SK-N-SH (cell line): ENCODE measurements around the gene SNHG17. TPM values are rescaled to one million over a fixed set of nuclear protein-coding genes. Genes with fewer than 3 reads are reported as not detected.
"Not testable (repeated sequence)": the region's sequence is repeated elsewhere in the genome, so short reads cannot be mapped to it uniquely, and the experiment has no call there.

Source experiments
- CTCF ChIA-PET: fragments of 300-600, 350-600 bp; formaldehyde crosslinking; extraction: SDS; loops from one replicate; lab custom pipeline; 2021; lab: Yijun Ruan, JAX
- POLR2A ChIA-PET: fragments of 350-600 bp; sonication (Branson Sonifier 250); formaldehyde crosslinking; extraction: SDS; loops from one replicate; lab custom pipeline; 2020; ENCODE audit warnings: antibody characterized with exemption, inconsistent platforms; lab: Yijun Ruan, JAX
- DNase-seq: peaks from one replicate; pipeline ENCODE4 v3.0.0; 2012
- H2AFZ ChIP-seq: fragments of 200-600 bp; sonication (generic); 2 replicates; pipeline ENCODE4 v1.8.1; 2016; ENCODE audit warnings: antibody characterized with exemption, mild to moderate bottlenecking, low read depth
- H3F3A ChIP-seq: fragments of 200-600 bp; sonication (generic); replicated peaks from 2 replicates; pipeline ENCODE3; 2016; ENCODE audit warnings: antibody characterized with exemption, mild to moderate bottlenecking; ENCODE audit not compliant: insufficient read depth
- H3K27ac ChIP-seq, 2 experiments: fragments of 200-500 bp in 1 of 2; fragments of 200-600 bp in 1 of 2; sonication (Bioruptor generic) in 1 of 2; sonication (generic), shearing (Covaris generic) in 1 of 2; 2 replicates each; pipeline versions ENCODE4 v1.5.1 to v1.6.1; 2014 to 2016; ENCODE audit warnings: low read depth in 2 of 2, inconsistent platforms in 1 of 2, low read length in 1 of 2, mild to moderate bottlenecking in 1 of 2, mixed read lengths in 1 of 2
- H3K27me3 ChIP-seq: fragments of 200-600 bp; sonication (generic), shearing (Covaris generic); 2 replicates; pipeline ENCODE4 v1.6.1; 2016; ENCODE audit warnings: mixed run types; ENCODE audit not compliant: insufficient read depth
- H3K36me3 ChIP-seq, 2 experiments: fragments of 200-500 bp in 1 of 2; fragments of 200-600 bp in 1 of 2; sonication (Bioruptor generic) in 1 of 2; sonication (generic) in 1 of 2; replicated peaks in 1 of 2; 2 replicates each; pipeline versions ENCODE3 to v1.5.1; 2014 to 2016; ENCODE audit warnings: low read length in 1 of 2, mild to moderate bottlenecking in 1 of 2; ENCODE audit not compliant: insufficient read depth in 2 of 2, control insufficient read depth in 1 of 2
- H3K4me1 ChIP-seq, 2 experiments: fragments of 200-500 bp in 1 of 2; fragments of 200-600 bp in 1 of 2; sonication (Bioruptor generic) in 1 of 2; sonication (generic), shearing (Covaris generic) in 1 of 2; 2 replicates each; pipeline versions ENCODE4 v1.5.1 to v1.6.1; 2014 to 2016; ENCODE audit warnings: low read depth in 1 of 2, low read length in 1 of 2, mixed run types in 1 of 2; ENCODE audit not compliant: insufficient read depth in 2 of 2, control insufficient read depth in 1 of 2
- H3K4me2 ChIP-seq: fragments of 200-600 bp; sonication (generic), shearing (Covaris generic); 2 replicates; pipeline ENCODE4 v1.6.1; 2017; ENCODE audit warnings: mixed run types
- H3K4me3 ChIP-seq, 2 experiments: fragments of 200-500 bp in 1 of 2; fragments of 200-600 bp in 1 of 2; sonication (Bioruptor generic) in 1 of 2; sonication (generic), shearing (Covaris generic) in 1 of 2; 2 replicates each; pipeline versions ENCODE4 v1.5.1 to v1.8.1; 2014 to 2016; ENCODE audit warnings: low read depth in 2 of 2, inconsistent platforms in 1 of 2, low read length in 1 of 2, mild to moderate bottlenecking in 1 of 2, mixed read lengths in 1 of 2, moderate library complexity in 1 of 2
- H3K79me2 ChIP-seq: fragments of 200-600 bp; sonication (generic); 2 replicates; pipeline ENCODE4 v1.8.1; 2017; ENCODE audit warnings: mild to moderate bottlenecking; ENCODE audit not compliant: insufficient read depth
- H3K9ac ChIP-seq: fragments of 200-600 bp; sonication (generic); 2 replicates; pipeline ENCODE4 v1.6.1; 2017; ENCODE audit warnings: mixed run types
- H3K9me2 ChIP-seq: fragments of 200-600 bp; sonication (generic); 2 replicates; pipeline ENCODE4 v1.6.1; 2017; ENCODE audit warnings: mixed run types
- H3K9me3 ChIP-seq: fragments of 200-600 bp; sonication (generic); 2 replicates; pipeline ENCODE4 v1.6.1; 2017; ENCODE audit warnings: mixed run types, mild to moderate bottlenecking, moderate library complexity
- H4K20me1 ChIP-seq: fragments of 200-600 bp; sonication (generic); 2 replicates; pipeline ENCODE4 v1.6.1; 2017; ENCODE audit warnings: mild to moderate bottlenecking, mixed run types; ENCODE audit not compliant: insufficient read depth
- CTCF ChIP-seq: fragments of 200-600 bp; sonication (generic); IDR thresholded peaks from 2 replicates; pipeline ENCODE4 v1.6.1; 2017; ENCODE audit warnings: antibody characterized with exemption, mild to moderate bottlenecking, moderate library complexity
- FOSL2 ChIP-seq: IDR thresholded peaks from 2 replicates; pipeline ENCODE4 v1.4.0; 2012; ENCODE audit warnings: low read depth, mild to moderate bottlenecking, moderate library complexity, borderline replicate concordance
- FOXM1 ChIP-seq: IDR thresholded peaks from 2 replicates; pipeline ENCODE4 v1.4.0; 2012; ENCODE audit warnings: low read depth, mild to moderate bottlenecking
- GABPA ChIP-seq: IDR thresholded peaks from 2 replicates; pipeline ENCODE4 v1.4.0; 2012; ENCODE audit warnings: low read depth, mild to moderate bottlenecking
- GATA2 ChIP-seq: sonication (generic); formaldehyde crosslinking; IDR thresholded peaks from 2 replicates; pipeline ENCODE4 v1.5.0; 2020; ENCODE audit warnings: mild to moderate bottlenecking, missing genetic modification reagents
- JUND ChIP-seq: IDR thresholded peaks from 2 replicates; pipeline ENCODE4 v1.4.0; 2012
- MEF2A ChIP-seq: IDR thresholded peaks from 2 replicates; pipeline ENCODE4 v1.4.0; 2012; ENCODE audit warnings: low read depth, borderline replicate concordance
- NFIC ChIP-seq: IDR thresholded peaks from 2 replicates; pipeline ENCODE4 v1.4.0; 2012; ENCODE audit warnings: borderline replicate concordance
- NRF1 ChIP-seq: IDR thresholded peaks from 2 replicates; pipeline ENCODE4 v1.6.1; 2012; ENCODE audit warnings: low read depth, mild to moderate bottlenecking, low read length
- PBX3 ChIP-seq: IDR thresholded peaks from 2 replicates; pipeline ENCODE4; 2012
- POLR2AphosphoS5 ChIP-seq: IDR thresholded peaks from 2 replicates; pipeline ENCODE4 v1.6.1; 2012; ENCODE audit warnings: low read depth, low read length
- TAF1 ChIP-seq: IDR thresholded peaks from 2 replicates; pipeline ENCODE4 v1.6.1; 2012; ENCODE audit warnings: low read depth, mild to moderate bottlenecking, low read length, moderate library complexity, borderline replicate concordance
- TCF12 ChIP-seq: IDR thresholded peaks from 2 replicates; pipeline ENCODE4 v1.4.0; 2012
- TEAD4 ChIP-seq: IDR thresholded peaks from 2 replicates; pipeline ENCODE4 v1.4.0; 2012; ENCODE audit warnings: mild to moderate bottlenecking, borderline replicate concordance; ENCODE audit not compliant: insufficient read depth
- YY1 ChIP-seq: IDR thresholded peaks from 2 replicates; pipeline ENCODE4 v1.4.0; 2012; ENCODE audit warnings: low read depth, mild to moderate bottlenecking
- WGBS: methylation state at CpG from one replicate; pipeline ENCODE4 v1.1.6; 2017; ENCODE audit warnings: low lambda C conversion rate; 5-methylcytosine and 5-hydroxymethylcytosine counted together
- polyA plus RNA-seq, 3 experiments: library from polyadenylated mRNA; depleted of rRNA; stranded (reverse); fragments of >200 nt; gene quantifications; 2 replicates each; pipeline ENCODE4 v1.2.3, GENCODE V29; 2012
- TF ChIP-seq, protein P1 (sequence below): fragments of 150-350 bp; IDR thresholded peaks from 2 replicates; pipeline ENCODE4 v1.6.1; 2017; ENCODE audit warnings: antibody characterized with exemption, low read length, low read depth, borderline replicate concordance
- TF ChIP-seq, protein P2 (sequence below): IDR thresholded peaks from 2 replicates; pipeline ENCODE4 v1.4.0; 2012; ENCODE audit warnings: low read depth, borderline replicate concordance
- TF ChIP-seq, protein P3 (sequence below): IDR thresholded peaks from 2 replicates; pipeline ENCODE4 v1.4.0; 2012; ENCODE audit warnings: low read depth
- TF ChIP-seq, protein P4 (sequence below): fragments of 150-350 bp; IDR thresholded peaks from 2 replicates; pipeline ENCODE4 v1.6.1; 2016; ENCODE audit warnings: mild to moderate bottlenecking, low read depth, low read length

The SNHG17 gene
- polyA plus RNA-seq, 1 of the 3 experiments (the other 2 are of a cell fraction) = 40.3 TPM

DNA sequence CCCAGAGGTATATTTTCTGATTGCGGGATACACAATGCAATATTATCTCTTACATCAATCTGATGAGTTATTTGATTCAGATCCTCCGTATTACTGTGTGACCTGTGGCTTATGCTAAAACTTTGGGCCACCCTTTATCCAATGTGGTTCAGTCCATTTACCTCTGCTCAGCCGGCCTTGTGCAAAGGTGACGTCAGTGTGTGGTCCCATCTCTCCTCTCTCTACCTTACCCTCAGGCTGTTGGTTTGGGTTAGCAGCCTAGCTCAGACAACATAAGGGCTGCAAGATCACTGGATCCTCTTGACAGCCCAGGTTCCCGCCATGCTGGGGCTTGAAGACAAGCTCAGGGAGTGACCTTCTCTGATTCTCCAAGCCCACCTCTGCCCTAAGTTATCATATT is 33.0 kb downstream of the SNHG17 start:
- ChIA-PET POLR2A (no interaction called here), CTCF (interaction anchor here (1.1 kb wide), 1 partner anchor 9 kb away, joined by 4 read pairs; no protein-coding TSS in a partner anchor)
- H4K20me1 ChIP-seq = no peaks in the 10 kb centered on the region
- no peaks in the 10 kb centered on the region for H3K4me1 ChIP-seq
- no peaks in the 10 kb centered on the region for H3K79me2 ChIP-seq
- no peak for TF ChIP-seq TAF1
- TF ChIP-seq YY1 = no peak
- TF ChIP-seq, protein P1, sequence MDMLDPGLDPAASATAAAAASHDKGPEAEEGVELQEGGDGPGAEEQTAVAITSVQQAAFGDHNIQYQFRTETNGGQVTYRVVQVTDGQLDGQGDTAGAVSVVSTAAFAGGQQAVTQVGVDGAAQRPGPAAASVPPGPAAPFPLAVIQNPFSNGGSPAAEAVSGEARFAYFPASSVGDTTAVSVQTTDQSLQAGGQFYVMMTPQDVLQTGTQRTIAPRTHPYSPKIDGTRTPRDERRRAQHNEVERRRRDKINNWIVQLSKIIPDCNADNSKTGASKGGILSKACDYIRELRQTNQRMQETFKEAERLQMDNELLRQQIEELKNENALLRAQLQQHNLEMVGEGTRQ = no peak
- TF ChIP-seq TCF12 = no peak
- TF ChIP-seq POLR2AphosphoS5 = no peak
- TF ChIP-seq GABPA = no peak
- TF ChIP-seq, protein P2, sequence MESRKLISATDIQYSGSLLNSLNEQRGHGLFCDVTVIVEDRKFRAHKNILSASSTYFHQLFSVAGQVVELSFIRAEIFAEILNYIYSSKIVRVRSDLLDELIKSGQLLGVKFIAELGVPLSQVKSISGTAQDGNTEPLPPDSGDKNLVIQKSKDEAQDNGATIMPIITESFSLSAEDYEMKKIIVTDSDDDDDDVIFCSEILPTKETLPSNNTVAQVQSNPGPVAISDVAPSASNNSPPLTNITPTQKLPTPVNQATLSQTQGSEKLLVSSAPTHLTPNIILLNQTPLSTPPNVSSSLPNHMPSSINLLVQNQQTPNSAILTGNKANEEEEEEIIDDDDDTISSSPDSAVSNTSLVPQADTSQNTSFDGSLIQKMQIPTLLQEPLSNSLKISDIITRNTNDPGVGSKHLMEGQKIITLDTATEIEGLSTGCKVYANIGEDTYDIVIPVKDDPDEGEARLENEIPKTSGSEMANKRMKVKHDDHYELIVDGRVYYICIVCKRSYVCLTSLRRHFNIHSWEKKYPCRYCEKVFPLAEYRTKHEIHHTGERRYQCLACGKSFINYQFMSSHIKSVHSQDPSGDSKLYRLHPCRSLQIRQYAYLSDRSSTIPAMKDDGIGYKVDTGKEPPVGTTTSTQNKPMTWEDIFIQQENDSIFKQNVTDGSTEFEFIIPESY = no peak
- TF ChIP-seq TEAD4 = no peak
- no peak for TF ChIP-seq CTCF
- TF ChIP-seq FOSL2 = no peak
- no peak for TF ChIP-seq NFIC
- TF ChIP-seq NRF1 = no peak
- no peak for TF ChIP-seq MEF2A
- no peak for TF ChIP-seq JUND
- TF ChIP-seq PBX3 = no peak
- TF ChIP-seq FOXM1 = no peak
- TF ChIP-seq, protein P3, sequence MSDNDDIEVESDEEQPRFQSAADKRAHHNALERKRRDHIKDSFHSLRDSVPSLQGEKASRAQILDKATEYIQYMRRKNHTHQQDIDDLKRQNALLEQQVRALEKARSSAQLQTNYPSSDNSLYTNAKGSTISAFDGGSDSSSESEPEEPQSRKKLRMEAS = no peak
- TF ChIP-seq, protein P4, sequence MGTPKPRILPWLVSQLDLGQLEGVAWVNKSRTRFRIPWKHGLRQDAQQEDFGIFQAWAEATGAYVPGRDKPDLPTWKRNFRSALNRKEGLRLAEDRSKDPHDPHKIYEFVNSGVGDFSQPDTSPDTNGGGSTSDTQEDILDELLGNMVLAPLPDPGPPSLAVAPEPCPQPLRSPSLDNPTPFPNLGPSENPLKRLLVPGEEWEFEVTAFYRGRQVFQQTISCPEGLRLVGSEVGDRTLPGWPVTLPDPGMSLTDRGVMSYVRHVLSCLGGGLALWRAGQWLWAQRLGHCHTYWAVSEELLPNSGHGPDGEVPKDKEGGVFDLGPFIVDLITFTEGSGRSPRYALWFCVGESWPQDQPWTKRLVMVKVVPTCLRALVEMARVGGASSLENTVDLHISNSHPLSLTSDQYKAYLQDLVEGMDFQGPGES = no peak
- TF ChIP-seq GATA2 (CRISPR knock-in tag) = no peak
- H3K9me3 ChIP-seq = no peaks in the 10 kb centered on the region
- H3K4me2 ChIP-seq = no peak overlapping the region
- H3K9me2 ChIP-seq = no peaks in the 10 kb centered on the region
- H3F3A ChIP-seq = no peaks in the 10 kb centered on the region
- 82% methylated on average over 5 of the region's 5 CpGs for WGBS
- no peak overlapping the region for H2AFZ ChIP-seq
- no peak for DNase-seq
- no peak overlapping the region for H3K27ac ChIP-seq
- H3K9ac ChIP-seq = no peak overlapping the region
- H3K36me3 ChIP-seq = no peaks in the 10 kb centered on the region
- H3K4me3 ChIP-seq = no peak overlapping the region
- H3K27me3 ChIP-seq = no peaks in the 10 kb centered on the region; the same call in 1 of the 2 replicates

- H3K36me3 ChIP-seq, POLR2A ChIA-PET, H4K20me1 ChIP-seq, H3K9me3 ChIP-seq, H3K27ac ChIP-seq, H3K27me3 ChIP-seq, H3K9ac ChIP-seq, H3K4me1 ChIP-seq, H3K4me3 ChIP-seq, H2AFZ ChIP-seq, H3F3A ChIP-seq, H3K79me2 ChIP-seq, H3K9me2 ChIP-seq, H3K4me2 ChIP-seq, DNase-seq: not testable (repeated sequence)
- CTCF ChIA-PET = interaction anchor here (2.9 kb wide), 1 partner anchor 13 kb away, joined by 21 read pairs; no protein-coding TSS in a partner anchor
- 84% methylated on average over 2 of the region's 2 CpGs for WGBS
These were observed 39.3 kb downstream of the SNHG17 start for GRCh38 chr20:38395751-38396395.
